Measurements from ENCODE around the gene SLC30A10.

- TF ChIP-seq CTCF (optimal IDR thresholded peaks at IDR 0.05 in 1 of 3, IDR thresholded peaks at IDR 0.05 in 1 of 3, conservative IDR thresholded peaks at IDR 0.05 in 1 of 3; ENCODE audit: extremely low read depth in 1 of 3, insufficient read depth in 2 of 3, low read length in 3 of 3) (no peak), EZH2 (IDR thresholded peaks at IDR 0.05; ENCODE audit: low read length) (no peak)
Observed at GRCh38 chr1:219908170-219908569, 20.2 kb downstream of the SLC30A10 start.

Data from keratinocyte (primary cell).